Neural progenitor cell (in vitro differentiated cells): ENCODE measurements around the gene CASK. TPM values are rescaled to one million over a fixed set of nuclear protein-coding genes. Genes with fewer than 3 reads are reported as not detected.

Source experiments
- DNase-seq: peaks from one replicate; pipeline ENCODE4 v3.0.0-alpha.2; 2016; ENCODE audit warnings: low spot score
- H2AFZ ChIP-seq: fragments of 200-600 bp; sonication (generic); replicated peaks from 2 replicates; pipeline ENCODE4 v1.6.1; 2016; ENCODE audit warnings: antibody characterized with exemption
- H3F3A ChIP-seq: fragments of 200-600 bp; sonication (generic); 2 replicates; pipeline ENCODE4 v1.6.1; 2016; ENCODE audit warnings: antibody characterized with exemption, low read depth
- H3K27ac ChIP-seq: fragments of 200-600 bp; sonication (generic); 2 replicates; pipeline ENCODE4 v1.5.1; 2016; ENCODE audit warnings: mild to moderate bottlenecking
- H3K27me3 ChIP-seq: fragments of 200-600 bp; sonication (generic); 2 replicates; pipeline ENCODE4 v1.6.1; 2016; ENCODE audit warnings: mild to moderate bottlenecking, moderate library complexity
- H3K36me3 ChIP-seq: fragments of 200-600 bp; sonication (generic); 2 replicates; pipeline ENCODE4 v1.5.1; 2016
- H3K4me1 ChIP-seq: fragments of 200-600 bp; sonication (generic); 2 replicates; pipeline ENCODE4 v1.6.1; 2016; ENCODE audit warnings: mixed run types
- H3K4me2 ChIP-seq: fragments of 200-600 bp; sonication (generic); 2 replicates; pipeline ENCODE4 v1.6.1; 2016
- H3K4me3 ChIP-seq: fragments of 200-600 bp; sonication (generic); 2 replicates; pipeline ENCODE4 v1.5.1; 2016
- H3K79me2 ChIP-seq: fragments of 200-600 bp; sonication (generic); 2 replicates; pipeline ENCODE4 v1.6.1; 2016; ENCODE audit warnings: low read depth
- H3K9ac ChIP-seq: fragments of 200-600 bp; sonication (generic); 2 replicates; pipeline ENCODE4 v1.6.1; 2016
- H3K9me3 ChIP-seq: fragments of 200-600 bp; sonication (generic); 2 replicates; pipeline ENCODE4 v1.5.1; 2016; ENCODE audit warnings: low read depth
- H4K20me1 ChIP-seq: fragments of 200-600 bp; sonication (generic); 2 replicates; pipeline ENCODE4 v1.6.1; 2016; ENCODE audit warnings: low read depth
- H3K27ac Mint-ChIP-seq: 3 replicates; pipeline ENCODE4 v1.8.0; 2021; ENCODE audit warnings: mixed read lengths
- H3K27me3 Mint-ChIP-seq: 2 replicates; pipeline ENCODE4 v1.8.0; 2022; ENCODE audit warnings: low read depth, mild to moderate bottlenecking, inconsistent platforms, moderate library complexity, mixed read lengths; ENCODE audit not compliant: insufficient read depth
- H3K36me3 Mint-ChIP-seq: 3 replicates; pipeline ENCODE4 v1.8.0; 2021; ENCODE audit warnings: mixed read lengths
- H3K4me1 Mint-ChIP-seq: 3 replicates; pipeline ENCODE4 v1.8.0; 2021; ENCODE audit warnings: mixed read lengths
- H3K4me3 Mint-ChIP-seq: 3 replicates; pipeline ENCODE4 v1.8.0; 2021; ENCODE audit warnings: mild to moderate bottlenecking, moderate library complexity, mixed read lengths
- H3K9me3 Mint-ChIP-seq: 3 replicates; pipeline ENCODE4 v1.8.0; 2020; ENCODE audit warnings: mixed read lengths
- EZH2 ChIP-seq: fragments of 200-600 bp; sonication (generic); IDR thresholded peaks from 2 replicates; pipeline ENCODE4 v1.6.1; 2017; ENCODE audit warnings: antibody characterized with exemption, mild to moderate bottlenecking, moderate library complexity
- EZH2phosphoT487 ChIP-seq: fragments of 200-600 bp; sonication (generic); IDR thresholded peaks from 2 replicates; pipeline ENCODE4 v1.6.1; 2017; ENCODE audit warnings: antibody characterized with exemption
- total RNA-seq: library from RNA; depleted of rRNA; stranded (reverse); fragments of >200 nt; gene quantifications from 2 replicates; pipeline ENCODE4 v1.2.3, GENCODE V29; 2015; ENCODE audit warnings: low replicate concordance
- TF ChIP-seq, protein P1 (sequence below): fragments of 200-600 bp; sonication (generic); IDR thresholded peaks from 2 replicates; pipeline ENCODE4 v1.5.1; 2017; ENCODE audit warnings: antibody characterized with exemption, mild to moderate bottlenecking

Gene CASK
- total RNA-seq, 1 donor from 2014 or later = 85.4 TPM

DNA sequence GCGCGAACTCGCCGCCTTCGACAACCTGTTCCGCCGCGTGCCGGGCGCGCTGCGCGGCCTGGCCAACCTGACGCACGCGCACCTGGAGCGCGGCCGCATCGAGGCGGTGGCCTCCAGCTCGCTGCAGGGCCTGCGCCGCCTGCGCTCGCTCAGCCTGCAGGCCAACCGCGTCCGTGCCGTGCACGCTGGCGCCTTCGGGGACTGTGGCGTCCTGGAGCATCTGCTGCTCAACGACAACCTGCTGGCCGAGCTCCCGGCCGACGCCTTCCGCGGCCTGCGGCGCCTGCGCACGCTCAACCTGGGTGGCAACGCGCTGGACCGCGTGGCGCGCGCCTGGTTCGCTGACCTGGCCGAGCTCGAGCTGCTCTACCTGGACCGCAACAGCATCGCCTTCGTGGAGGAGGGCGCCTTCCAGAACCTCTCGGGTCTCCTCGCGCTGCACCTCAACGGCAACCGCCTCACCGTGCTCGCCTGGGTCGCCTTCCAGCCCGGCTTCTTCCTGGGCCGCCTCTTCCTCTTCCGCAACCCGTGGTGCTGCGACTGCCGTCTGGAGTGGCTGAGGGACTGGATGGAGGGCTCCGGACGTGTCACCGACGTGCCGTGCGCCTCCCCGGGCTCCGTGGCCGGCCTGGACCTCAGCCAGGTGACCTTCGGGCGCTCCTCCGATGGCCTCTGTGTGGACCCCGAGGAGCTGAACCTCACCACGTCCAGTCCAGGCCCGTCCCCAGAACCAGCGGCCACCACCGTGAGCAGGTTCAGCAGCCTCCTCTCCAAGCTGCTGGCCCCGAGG is 449.2 kb downstream of the CASK start:
- Histone ChIP-seq H3K36me3 (no peaks in the 10 kb centered on the region), H3K4me2 (no peak overlapping the region), H3K27ac (peak overlapping the region; percentile 93), H3K79me2 (no peaks in the 10 kb centered on the region), H3K27me3 (no peaks in the 10 kb centered on the region), H3K9ac (no peak overlapping the region), H2AFZ (no peak overlapping the region), H3F3A (peaks cover 37% of the 10 kb centered on the region), H3K9me3 (no peaks in the 10 kb centered on the region), H3K4me3 (no peak overlapping the region), H3K4me1 (peaks cover 25% of the 10 kb centered on the region), H4K20me1 (no peaks in the 10 kb centered on the region)
- no peak overlapping the region for H3K4me3 Mint-ChIP-seq
- TF ChIP-seq EZH2 (no peak), EZH2phosphoT487 (no peak)
- TF ChIP-seq, protein P1, sequence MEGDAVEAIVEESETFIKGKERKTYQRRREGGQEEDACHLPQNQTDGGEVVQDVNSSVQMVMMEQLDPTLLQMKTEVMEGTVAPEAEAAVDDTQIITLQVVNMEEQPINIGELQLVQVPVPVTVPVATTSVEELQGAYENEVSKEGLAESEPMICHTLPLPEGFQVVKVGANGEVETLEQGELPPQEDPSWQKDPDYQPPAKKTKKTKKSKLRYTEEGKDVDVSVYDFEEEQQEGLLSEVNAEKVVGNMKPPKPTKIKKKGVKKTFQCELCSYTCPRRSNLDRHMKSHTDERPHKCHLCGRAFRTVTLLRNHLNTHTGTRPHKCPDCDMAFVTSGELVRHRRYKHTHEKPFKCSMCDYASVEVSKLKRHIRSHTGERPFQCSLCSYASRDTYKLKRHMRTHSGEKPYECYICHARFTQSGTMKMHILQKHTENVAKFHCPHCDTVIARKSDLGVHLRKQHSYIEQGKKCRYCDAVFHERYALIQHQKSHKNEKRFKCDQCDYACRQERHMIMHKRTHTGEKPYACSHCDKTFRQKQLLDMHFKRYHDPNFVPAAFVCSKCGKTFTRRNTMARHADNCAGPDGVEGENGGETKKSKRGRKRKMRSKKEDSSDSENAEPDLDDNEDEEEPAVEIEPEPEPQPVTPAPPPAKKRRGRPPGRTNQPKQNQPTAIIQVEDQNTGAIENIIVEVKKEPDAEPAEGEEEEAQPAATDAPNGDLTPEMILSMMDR = no peak
- no peak overlapping the region for H3K27ac Mint-ChIP-seq
- H3K4me1 Mint-ChIP-seq = peaks cover 30% of the 10 kb centered on the region
- H3K27me3 Mint-ChIP-seq = peaks cover 7% of the 10 kb centered on the region
- peaks cover 15% of the 10 kb centered on the region for H3K9me3 Mint-ChIP-seq
- no peaks in the 10 kb centered on the region for H3K36me3 Mint-ChIP-seq
- no peak for DNase-seq

DNA sequence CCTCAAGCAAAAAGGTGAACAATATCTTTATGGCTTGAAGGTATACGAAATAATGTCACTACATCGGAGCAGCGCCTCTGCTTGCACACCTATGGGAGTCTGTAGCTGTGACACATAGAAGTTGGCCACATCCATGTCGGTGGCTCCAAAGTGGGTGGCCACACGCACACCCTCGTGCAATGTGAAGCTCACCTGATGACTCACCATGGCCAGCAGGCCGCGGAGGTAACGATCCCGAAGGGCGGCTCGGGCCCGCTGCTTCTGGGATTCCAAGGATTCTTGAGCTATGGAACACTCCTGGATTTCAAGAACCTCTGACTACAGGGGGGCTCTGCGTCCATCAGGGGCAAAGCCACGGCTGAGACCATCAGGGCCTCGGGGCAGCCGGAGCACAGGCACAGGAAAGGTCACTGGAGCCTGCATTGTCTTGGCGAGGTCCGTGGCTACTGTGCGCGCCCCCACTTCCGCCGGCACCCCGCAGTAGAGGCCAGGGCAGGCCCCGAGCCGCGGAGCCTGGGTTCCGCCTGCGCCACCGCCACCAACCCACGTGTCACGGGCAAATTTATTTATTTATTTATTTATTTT is 451.0 kb downstream of the CASK start:
- Mint-ChIP-seq H3K36me3 (no peaks in the 10 kb centered on the region), H3K4me3 (no peak overlapping the region), H3K27me3 (peaks cover 7% of the 10 kb centered on the region), H3K4me1 (peaks cover 18% of the 10 kb centered on the region), H3K9me3 (peaks cover 17% of the 10 kb centered on the region), H3K27ac (no peak overlapping the region)
- Histone ChIP-seq H3K27me3 (no peaks in the 10 kb centered on the region), H4K20me1 (no peaks in the 10 kb centered on the region), H3K4me3 (no peak overlapping the region), H3K4me2 (no peak overlapping the region), H3K79me2 (no peaks in the 10 kb centered on the region), H3K4me1 (peaks cover 20% of the 10 kb centered on the region), H3K9me3 (no peaks in the 10 kb centered on the region), H3K36me3 (no peaks in the 10 kb centered on the region), H3F3A (peaks cover 35% of the 10 kb centered on the region), H3K9ac (no peak overlapping the region), H3K27ac (no peak overlapping the region), H2AFZ (no peak overlapping the region)
- TF ChIP-seq, protein P1 = no peak
- TF ChIP-seq EZH2 = no peak
- TF ChIP-seq EZH2phosphoT487 = no peak
- DNase-seq = no peak

DNA sequence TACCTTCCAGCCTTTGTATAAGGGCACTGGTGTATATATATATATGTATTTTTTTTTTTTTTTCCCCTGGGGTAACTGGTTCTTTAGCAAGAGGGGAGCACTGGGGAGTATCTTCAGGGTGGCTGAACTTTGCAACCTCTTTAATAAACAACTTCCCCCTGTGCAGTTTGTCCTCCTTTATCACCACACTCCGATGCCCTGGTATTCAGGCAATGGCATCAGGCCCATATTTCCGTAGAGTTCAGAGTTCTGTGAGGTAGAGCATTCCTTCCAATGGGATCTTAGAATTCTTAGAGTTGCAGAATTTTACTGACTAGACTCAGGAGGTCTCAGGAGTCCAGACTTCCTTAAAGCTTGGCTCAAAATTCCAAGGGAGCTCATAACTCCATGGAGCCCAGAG is 451.6 kb downstream of the CASK start:
- Histone ChIP-seq H3K9me3 (no peaks in the 10 kb centered on the region), H3K27ac (no peak overlapping the region), H3K27me3 (no peaks in the 10 kb centered on the region), H3K36me3 (no peaks in the 10 kb centered on the region), H3K9ac (no peak overlapping the region), H3K79me2 (no peaks in the 10 kb centered on the region), H4K20me1 (no peaks in the 10 kb centered on the region), H2AFZ (no peak overlapping the region), H3K4me2 (no peak overlapping the region), H3K4me1 (peaks cover 14% of the 10 kb centered on the region), H3F3A (peaks cover 29% of the 10 kb centered on the region), H3K4me3 (no peak overlapping the region)
- no peaks in the 10 kb centered on the region for H3K36me3 Mint-ChIP-seq
- TF ChIP-seq, protein P1 = no peak
- TF ChIP-seq EZH2 (no peak), EZH2phosphoT487 (no peak)
- H3K4me3 Mint-ChIP-seq = no peak overlapping the region
- H3K27ac Mint-ChIP-seq = no peak overlapping the region
- peaks cover 17% of the 10 kb centered on the region for H3K9me3 Mint-ChIP-seq
- peaks cover 7% of the 10 kb centered on the region for H3K27me3 Mint-ChIP-seq
- DNase-seq = no peak
- peaks cover 18% of the 10 kb centered on the region for H3K4me1 Mint-ChIP-seq
